Endodermal cell (in vitro differentiated cells): ENCODE data around the gene NRDE2. TPM values are rescaled to one million over a fixed set of nuclear protein-coding genes. Genes with fewer than 3 reads are reported as not detected.
A peak's percentile ranks its signal among the peaks of the same experiment; 100 is the strongest.

ENCODE experiments used
- DNase-seq: peaks from one replicate; pipeline ENCODE4 v3.0.0-alpha.2; 2017
- H3K27ac ChIP-seq: 2 replicates; pipeline ENCODE4 v1.5.1; 2013; ENCODE audit warnings: mild to moderate bottlenecking, low read depth, low read length, moderate library complexity
- H3K27me3 ChIP-seq: 2 replicates; pipeline ENCODE4 v1.6.1; 2013; ENCODE audit warnings: mild to moderate bottlenecking, low read length, moderate library complexity; ENCODE audit not compliant: insufficient read depth, control insufficient read depth, poor library complexity, severe bottlenecking
- H3K36me3 ChIP-seq: 2 replicates; pipeline ENCODE4 v1.7.0; 2013; ENCODE audit warnings: mild to moderate bottlenecking, low read length, moderate library complexity; ENCODE audit not compliant: control insufficient read depth, insufficient read depth
- H3K4me1 ChIP-seq: one replicate; pipeline ENCODE4 v1.7.0; 2013; ENCODE audit warnings: low read length; ENCODE audit not compliant: control insufficient read depth, insufficient read depth
- H3K4me3 ChIP-seq: 2 replicates; pipeline ENCODE4 v1.5.1; 2013; ENCODE audit warnings: mild to moderate bottlenecking, low read length, moderate library complexity
- H3K9ac ChIP-seq: 2 replicates; pipeline ENCODE4 v1.6.1; 2013; ENCODE audit warnings: mild to moderate bottlenecking, low read length, moderate library complexity; ENCODE audit not compliant: poor library complexity, severe bottlenecking; ENCODE audit errors: extremely low read depth
- H3K9me3 ChIP-seq: 2 replicates; pipeline ENCODE4 v1.6.1; 2013; ENCODE audit warnings: mild to moderate bottlenecking, low read length, moderate library complexity; ENCODE audit not compliant: control insufficient read depth
- H3K27ac Mint-ChIP-seq: 2 replicates; pipeline ENCODE4 v1.8.0; 2020; ENCODE audit warnings: mixed read lengths
- H3K27me3 Mint-ChIP-seq: 2 replicates; pipeline ENCODE4 v1.8.0; 2021; ENCODE audit warnings: mild to moderate bottlenecking, mixed read lengths; ENCODE audit not compliant: insufficient read depth
- H3K36me3 Mint-ChIP-seq: 2 replicates; pipeline ENCODE4 v1.8.0; 2020; ENCODE audit warnings: low read depth, mixed read lengths
- H3K4me1 Mint-ChIP-seq: 2 replicates; pipeline ENCODE4 v1.8.0; 2020; ENCODE audit warnings: mixed read lengths
- H3K4me3 Mint-ChIP-seq: 2 replicates; pipeline ENCODE4 v1.8.0; 2020; ENCODE audit warnings: mild to moderate bottlenecking, moderate library complexity, mixed read lengths
- H3K9me3 Mint-ChIP-seq: 2 replicates; pipeline ENCODE4 v1.8.0; 2020; ENCODE audit warnings: mild to moderate bottlenecking, mixed read lengths
- CTCF ChIP-seq: fragments of 200-600 bp; sonication (generic); conservative IDR thresholded peaks from 2 replicates; pipeline ENCODE4 v1.5.0; 2021; ENCODE audit warnings: antibody characterized with exemption, mild to moderate bottlenecking
- WGBS, 2 experiments: methylation state at CpG; one replicate each; pipeline versions ENCODE4 v1.1.5 to v1.1.7; 2013; ENCODE audit warnings: missing lambda C conversion rate in 2 of 2, mixed read lengths in 1 of 2; ENCODE audit not compliant: insufficient coverage in 1 of 2, insufficient read length in 1 of 2; 5-methylcytosine and 5-hydroxymethylcytosine counted together
- total RNA-seq, 2 donors: library from RNA; stranded (reverse); fragmentation: NEBNext Ultra II Directional in 1 of 2; extraction: Animal tissue kit (Norgen Biotek cat#: 25700) in 1 of 2; gene quantifications; 2 replicates in 1 of 2; 3 replicates in 1 of 2; pipeline ENCODE4 v1.2.1, GENCODE V29; 2021

The NRDE2 gene
- total RNA-seq, 2 donors from 2014 or later: 18.3 to 19.5 TPM

DNA sequence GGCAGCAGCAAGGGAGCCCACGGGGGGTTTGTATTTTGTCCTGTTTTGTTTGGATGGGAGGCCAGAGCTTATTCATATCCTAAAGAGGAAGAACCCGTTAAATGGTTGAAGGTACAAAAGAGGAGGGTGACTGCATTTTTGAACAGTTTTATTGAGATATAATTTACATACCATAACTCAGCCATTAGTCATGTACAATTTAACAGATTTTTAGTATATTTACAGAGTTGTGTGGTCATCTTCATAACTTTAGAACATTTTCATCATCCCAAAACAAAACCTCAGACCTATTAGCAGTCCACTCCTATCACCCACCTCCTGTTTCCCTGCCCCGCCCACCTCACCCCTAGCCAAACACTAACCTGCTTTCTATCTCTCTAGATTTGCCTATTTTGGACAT, 12.6 kb downstream of the NRDE2 start:
- no peak overlapping the region for H3K27ac Mint-ChIP-seq
- H3K9me3 Mint-ChIP-seq: peaks cover 12% of the 10 kb centered on the region

DNA sequence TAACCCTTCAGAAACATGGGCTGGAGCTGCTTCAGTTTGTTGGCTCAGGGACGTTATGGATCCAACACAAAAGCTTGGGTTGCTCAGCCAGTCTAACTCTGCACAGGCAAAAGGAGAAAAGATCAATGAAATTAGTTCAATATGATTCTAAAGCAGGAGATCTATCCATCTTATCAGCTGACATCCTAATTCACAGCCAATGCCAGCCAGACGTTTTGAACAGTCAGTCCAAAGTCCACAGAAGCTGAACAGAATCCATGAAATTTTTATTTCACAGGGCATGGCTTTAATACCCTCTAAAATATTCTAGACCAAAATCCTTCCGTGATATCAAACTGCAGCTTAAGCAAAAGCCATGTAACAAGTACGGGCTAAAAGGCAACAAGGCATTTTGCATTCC, 13.7 kb downstream of the NRDE2 start:
- H3K4me3 ChIP-seq: no peak overlapping the region
- Mint-ChIP-seq H3K36me3 (peaks cover 51% of the 10 kb centered on the region), H3K4me3 (no peak overlapping the region), H3K27ac (no peak overlapping the region), H3K9me3 (peaks cover 12% of the 10 kb centered on the region), H3K4me1 (peaks cover 9% of the 10 kb centered on the region), H3K27me3 (no peaks in the 10 kb centered on the region)
- no peaks in the 10 kb centered on the region for H3K4me1 ChIP-seq
- H3K9ac ChIP-seq: no peak overlapping the region
- H3K27me3 ChIP-seq: no peaks in the 10 kb centered on the region
- peaks cover 32% of the 10 kb centered on the region for H3K36me3 ChIP-seq
- 86 to 94% methylated on average over 3 to 4 of the region's 4 CpGs for WGBS, 2 experiments
- H3K27ac ChIP-seq: no peak overlapping the region
- DNase-seq: no peak
- peaks cover 14% of the 10 kb centered on the region for H3K9me3 ChIP-seq
- TF ChIP-seq CTCF: no peak

More for the DNA sequence above, 12.6 kb downstream of the NRDE2 start:
- no peak overlapping the region for H3K27ac ChIP-seq
- no peak overlapping the region for H3K9ac ChIP-seq
- no peak for TF ChIP-seq CTCF
- H3K27me3 ChIP-seq: no peaks in the 10 kb centered on the region
- H3K36me3 Mint-ChIP-seq: peaks cover 44% of the 10 kb centered on the region
- peaks cover 27% of the 10 kb centered on the region for H3K36me3 ChIP-seq
- peaks cover 9% of the 10 kb centered on the region for H3K4me1 Mint-ChIP-seq
- no peak overlapping the region for H3K4me3 Mint-ChIP-seq
- 93 to 100% methylated on average over 1 to 2 of the region's 3 CpGs for WGBS, 2 experiments
- no peaks in the 10 kb centered on the region for H3K4me1 ChIP-seq
- no peak for DNase-seq
- H3K9me3 ChIP-seq: peaks cover 14% of the 10 kb centered on the region
- H3K27me3 Mint-ChIP-seq: no peaks in the 10 kb centered on the region
- peak overlapping the region; percentile 39 for H3K4me3 ChIP-seq

GRCh38 chr14:90317286-90317685, 14.5 kb downstream of the NRDE2 start:
- no peak overlapping the region for H3K4me3 Mint-ChIP-seq

More at GRCh38 chr14:90317286-90317685, 14.5 kb downstream of the NRDE2 start:
- Histone ChIP-seq H3K36me3 (peaks cover 39% of the 10 kb centered on the region), H3K9ac (no peak overlapping the region), H3K4me1 (no peaks in the 10 kb centered on the region), H3K9me3 (peaks cover 14% of the 10 kb centered on the region), H3K4me3 (no peak overlapping the region), H3K27me3 (no peaks in the 10 kb centered on the region), H3K27ac (no peak overlapping the region)
- peaks cover 12% of the 10 kb centered on the region for H3K9me3 Mint-ChIP-seq
- WGBS, 2 experiments: 89 to 100% methylated on average over 1 to 2 of the region's 2 CpGs
- no peaks in the 10 kb centered on the region for H3K27me3 Mint-ChIP-seq
- no peak for DNase-seq
- H3K36me3 Mint-ChIP-seq: peaks cover 55% of the 10 kb centered on the region
- TF ChIP-seq CTCF: no peak
- H3K4me1 Mint-ChIP-seq: peaks cover 9% of the 10 kb centered on the region
- H3K27ac Mint-ChIP-seq: no peak overlapping the region
